Pancreas (tissue), 10 donors: ENCODE data around the gene JAK2. TPM values are rescaled to one million over a fixed set of nuclear protein-coding genes. Genes with fewer than 3 reads are reported as not detected.

Source experiments
- ATAC-seq, 4 donors: fragments of 200-7000 bp; cut with Tn5 transposase; one replicate each; pipeline versions ENCODE4 v1.8.0 to v1.9.1; 2020; ENCODE audit warnings: mild to moderate bottlenecking in 4 of 4, moderate library complexity in 4 of 4
- DNase-seq, 6 donors: peaks; one replicate each; pipeline ENCODE4 v3.0.0-alpha.2; 2020
- FAIRE-seq: peaks from 2 replicates; lab custom pipeline; 2012; peaks lifted over from hg19 to GRCh38; lab: Jason Lieb, UNC
- H3K27ac ChIP-seq, 4 donors: fragments of 200-600 bp; sonication (generic); 1 replicate in 3 of 4; 2 replicates in 1 of 4; pipeline versions ENCODE4 v1.5.0 to v1.8.0; 2020
- H3K27me3 ChIP-seq, 4 donors: fragments of 200-600 bp; one replicate each; pipeline ENCODE4 v1.8.0; 2021
- H3K36me3 ChIP-seq, 3 donors: fragments of 200-600 bp; sonication (generic) in 1 of 3; one replicate each; pipeline versions ENCODE4 v1.5.0 to v1.8.0; 2020 to 2021
- H3K4me1 ChIP-seq, 3 donors: fragments of 200-600 bp; one replicate each; pipeline ENCODE4 v1.8.0; 2021
- H3K4me3 ChIP-seq, 4 donors: fragments of 200-600 bp; sonication (generic) in 2 of 4; one replicate each; pipeline versions ENCODE4 v1.5.0 to v1.8.0; 2020 to 2021
- H3K9me3 ChIP-seq, 4 donors: fragments of 200-600 bp; one replicate each; pipeline ENCODE4 v1.8.0; 2021
- CTCF ChIP-seq, 4 donors: fragments of 200-600 bp; sonication (generic) in 3 of 4; IDR thresholded peaks; one replicate each; pipeline versions ENCODE4 v1.5.0 to v1.8.0; 2021; ENCODE audit warnings: antibody characterized with exemption in 4 of 4
- WGBS, 2 donors: extraction: QIAGEN DNeasy Blood & Tissue Kit; methylation state at CpG; one replicate each; pipeline ENCODE4 v1.1.7; 2013; 5-methylcytosine and 5-hydroxymethylcytosine counted together
- intact Hi-C, 3 donors: fragments of 100-400 bp; cut with DNase I; formaldehyde crosslinking; loops; one replicate each; pipeline versions ENCODE4 v1.11.1 to v1.14.2; 2022
- polyA plus RNA-seq, 2 donors: library from polyadenylated mRNA; stranded (reverse); fragments of 200-250 nt; gene quantifications; one replicate each; pipeline ENCODE4 v1.2.3, GENCODE V29; 2013
- total RNA-seq, 6 donors: library from RNA; stranded (reverse); fragmentation: NEBNext Ultra II Directional in 4 of 6; extraction: Animal tissue kit (Norgen Biotek cat#: 25700) in 4 of 6; gene quantifications; one replicate each; pipeline versions ENCODE4 v1.2.1 to v1.2.4, GENCODE V29; 2021 to 2023
- donor health status: healthy with polysubstance abuse.
- donor health status: DM: no; HTN: no; CAD: no; lungs with moderate emphysema.
- donor health status: DM: no; HTN: no; CAD: no.
- donor health status: control.
- donor health status: control.
- donor health status: Bipolar disorder and iron deficiency.
- donor health status: DM: yes; HTN: yes; CAD: no.
- donor health status: DM: no; HTN: no; CAD: no.
- donor health status: DM: no; HTN: no; CAD: no.
- donor health status: DM: yes; HTN: yes; CAD: no.

Gene JAK2
- total RNA-seq (1 to 10 TPM; 3.1 to 9.1 (median 4.6) TPM), polyA plus RNA-seq (1 to 10 TPM; 1.7 to 3.0 TPM)

DNA sequence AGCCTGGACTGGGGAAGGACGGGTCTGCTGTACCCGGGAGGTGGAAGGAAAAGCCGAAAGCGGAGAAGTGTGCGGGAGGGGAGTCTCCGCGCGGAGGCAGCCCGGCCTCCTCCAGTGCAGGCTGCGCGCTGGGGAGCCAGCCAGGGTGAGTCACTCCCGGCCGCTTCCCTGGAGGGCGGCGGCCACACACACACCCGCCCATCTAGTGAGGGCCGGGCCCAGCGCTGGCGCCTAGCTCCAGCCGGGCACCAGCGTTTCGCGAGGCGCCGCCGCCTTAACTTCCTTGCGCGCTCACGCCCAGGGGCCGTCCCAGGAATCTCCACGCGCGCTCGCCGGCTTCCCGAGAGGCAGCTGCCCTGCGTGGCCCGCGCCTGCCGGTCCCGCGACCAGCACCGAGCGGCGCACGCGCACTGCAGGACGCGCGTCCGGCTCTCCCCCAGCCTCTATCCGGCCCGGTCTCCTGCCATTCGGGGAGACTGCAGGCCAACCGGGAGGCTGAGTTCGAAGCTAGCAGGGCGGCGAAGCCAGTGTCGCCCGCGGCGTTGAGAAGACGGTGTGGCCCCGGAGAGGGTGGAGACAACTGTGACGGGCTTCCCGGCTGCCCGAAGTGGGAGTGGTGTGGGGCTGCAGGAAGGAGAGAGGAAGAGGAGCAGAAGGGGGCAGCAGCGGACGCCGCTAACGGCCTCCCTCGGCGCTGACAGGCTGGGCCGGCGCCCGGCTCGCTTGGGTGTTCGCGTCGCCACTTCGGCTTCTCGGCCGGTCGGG, at the start of gene JAK2:
Gene JAK2 (plus strand): TSS at position 652 of the 765 bp plus-strand sequence. CDS start 36,716 bp downstream, outside the sequence.
- WGBS, 2 donors = 0 to 1% methylated on average over 58 to 84 of the region's 84 CpGs
- Histone ChIP-seq H3K27me3 (no peaks in the 10 kb centered on the region), H3K9me3 (no peaks in the 10 kb centered on the region), H3K36me3 (no peaks in the 10 kb centered on the region), H3K27ac (peak within 1 kb of the TSS; percentile 94 to 98 (median 96)), H3K4me1 (peaks cover 7 to 34% (median 29%) of the 10 kb centered on the region in 3 donors), H3K4me3 (peak within 1 kb of the TSS; percentile 80 to 86 (median 82))
- peak in 1 of 4 donors; percentile 34 for TF ChIP-seq CTCF (IDR thresholded peaks at IDR 0.05)
- DNase-seq (peak; percentile 89 to 95 (median 90)), FAIRE-seq (no peak), ATAC-seq (peak; percentile 88 to 96 (median 93))
- intact Hi-C loops = loop anchor here in 1 of 3 donors (10.0 kb wide), 1 partner anchor 220 kb away; no protein-coding TSS in a partner anchor

DNA sequence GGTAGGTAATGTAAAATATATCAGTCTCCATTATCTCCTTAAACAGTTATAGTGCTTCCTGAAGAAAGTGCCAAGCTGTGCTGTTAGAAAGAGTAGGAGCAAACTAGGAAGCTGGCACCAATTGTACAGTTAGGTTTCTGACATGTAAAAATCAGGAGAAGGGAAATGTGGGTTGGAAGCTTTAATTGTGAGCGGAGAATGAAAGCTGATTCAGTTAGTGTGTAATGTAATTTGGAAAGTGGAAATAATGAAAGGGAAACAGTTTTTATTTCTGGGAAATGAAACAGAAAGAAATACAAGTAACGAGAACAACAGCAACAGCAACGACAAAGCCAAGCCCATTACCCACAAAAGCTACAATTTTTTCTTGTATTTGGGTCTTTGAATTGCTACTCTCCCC, 48.8 kb upstream of the JAK2 start:
- ATAC-seq = no peak
- no peak for DNase-seq
- H3K9me3 ChIP-seq = no peaks in the 10 kb centered on the region
- no peaks in the 10 kb centered on the region for H3K36me3 ChIP-seq
- TF ChIP-seq CTCF (IDR thresholded peaks at IDR 0.05) = no peak
- WGBS, 2 donors = 85 to 91% methylated on average over 3 of the region's 3 CpGs
- intact Hi-C loops = no loop called here
- H3K4me3 ChIP-seq = no peak overlapping the region
- H3K4me1 ChIP-seq = peaks cover 0 to 4% (median 0%) of the 10 kb centered on the region in 3 donors
- H3K27me3 ChIP-seq = no peaks in the 10 kb centered on the region
- no peak overlapping the region for H3K27ac ChIP-seq
- FAIRE-seq = no peak

GRCh38 chr9:4936823-4937222, 48.2 kb upstream of the JAK2 start:
- ATAC-seq = peak in 1 of 4 donors; percentile 18
- TF ChIP-seq CTCF (IDR thresholded peaks at IDR 0.05) = no peak

DNA sequence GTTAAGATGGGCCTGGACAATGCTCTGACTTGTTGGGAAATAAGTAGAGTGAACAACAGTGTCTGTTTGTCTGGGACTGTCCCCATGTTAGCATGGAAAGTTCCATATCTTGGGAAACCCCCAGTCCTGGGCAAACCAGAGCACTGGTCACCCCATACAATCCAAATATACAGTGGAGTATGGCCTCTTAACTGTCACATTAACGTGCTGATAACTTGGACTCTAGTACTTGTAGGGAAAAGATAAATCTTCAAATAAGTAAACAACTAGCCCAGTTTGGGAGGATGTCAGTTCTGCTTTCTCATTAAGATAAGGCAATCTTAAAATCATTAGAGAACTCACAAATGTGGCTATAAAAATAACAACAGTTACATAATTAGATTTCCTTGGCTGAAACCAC, 47.6 kb upstream of the JAK2 start:
- Histone ChIP-seq H3K27me3 (no peaks in the 10 kb centered on the region), H3K9me3 (no peaks in the 10 kb centered on the region), H3K36me3 (no peaks in the 10 kb centered on the region), H3K4me1 (peaks cover 0 to 4% (median 0%) of the 10 kb centered on the region in 3 donors), H3K27ac (no peak overlapping the region), H3K4me3 (no peak overlapping the region)
- intact Hi-C loops = no loop called here
- peak in 1 of 4 donors; percentile 30 for ATAC-seq
- 11 to 13% methylated on average over 1 of the region's 1 CpG for WGBS, 2 donors
- no peak for FAIRE-seq
- DNase-seq = no peak
- no peak for TF ChIP-seq CTCF (IDR thresholded peaks at IDR 0.05)

More at GRCh38 chr9:4936823-4937222, 48.2 kb upstream of the JAK2 start:
- Histone ChIP-seq H3K4me3 (no peak overlapping the region), H3K27ac (no peak overlapping the region), H3K36me3 (no peaks in the 10 kb centered on the region), H3K4me1 (peaks cover 0 to 4% (median 0%) of the 10 kb centered on the region in 3 donors), H3K27me3 (no peaks in the 10 kb centered on the region), H3K9me3 (no peaks in the 10 kb centered on the region)
- intact Hi-C loops = no loop called here
- DNase-seq (no peak), FAIRE-seq (no peak)
- 93 to 97% methylated on average over 1 of the region's 1 CpG for WGBS, 2 donors

GRCh38 chr9:4938496-4938895, 46.6 kb upstream of the JAK2 start:
- H3K27ac ChIP-seq = no peak overlapping the region
- 84 to 91% methylated on average over 1 of the region's 1 CpG for WGBS, 2 donors
- no peak for ATAC-seq
- H3K9me3 ChIP-seq = no peaks in the 10 kb centered on the region
- no peak overlapping the region for H3K4me3 ChIP-seq
- TF ChIP-seq CTCF (IDR thresholded peaks at IDR 0.05) = no peak
- no peak for FAIRE-seq
- DNase-seq = no peak
- no peaks in the 10 kb centered on the region for H3K27me3 ChIP-seq
- H3K36me3 ChIP-seq = no peaks in the 10 kb centered on the region
- peaks cover 0 to 4% (median 2%) of the 10 kb centered on the region in 3 donors for H3K4me1 ChIP-seq
- intact Hi-C loops = no loop called here
